NCI-H2196 (cell line): ENCODE data around the gene PCNX1.

Source experiments
- DNase-seq: peaks from one replicate; lab custom pipeline; 2025; ENCODE audit not compliant: unreplicated experiment; lab: John Stamatoyannopoulos, UW

The PCNX1 gene

DNA sequence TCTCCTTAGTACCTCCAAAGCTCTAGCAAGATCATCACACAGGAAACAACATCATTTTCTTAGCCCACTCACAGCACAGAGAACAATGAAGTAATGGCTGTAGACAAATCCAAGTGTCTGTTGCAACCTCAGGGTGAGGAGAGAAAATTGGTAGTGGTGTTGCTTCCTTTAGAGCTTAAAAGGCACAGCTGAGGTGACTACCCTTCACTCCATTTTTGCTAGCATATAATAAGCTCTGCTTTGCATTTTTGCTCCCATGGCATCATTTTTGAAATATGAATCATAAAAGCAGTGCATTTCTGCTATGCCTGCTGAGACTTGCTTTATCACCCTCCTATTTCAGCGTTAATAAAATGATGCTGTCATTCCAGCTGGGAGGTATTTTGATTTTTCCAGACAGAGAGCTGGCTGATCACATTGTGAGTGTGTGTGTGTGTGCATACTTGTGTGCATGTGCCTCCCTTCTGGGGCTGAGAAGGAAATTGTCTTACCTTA is 18.5 kb upstream of the PCNX1 start:
- no peak for DNase-seq

DNA sequence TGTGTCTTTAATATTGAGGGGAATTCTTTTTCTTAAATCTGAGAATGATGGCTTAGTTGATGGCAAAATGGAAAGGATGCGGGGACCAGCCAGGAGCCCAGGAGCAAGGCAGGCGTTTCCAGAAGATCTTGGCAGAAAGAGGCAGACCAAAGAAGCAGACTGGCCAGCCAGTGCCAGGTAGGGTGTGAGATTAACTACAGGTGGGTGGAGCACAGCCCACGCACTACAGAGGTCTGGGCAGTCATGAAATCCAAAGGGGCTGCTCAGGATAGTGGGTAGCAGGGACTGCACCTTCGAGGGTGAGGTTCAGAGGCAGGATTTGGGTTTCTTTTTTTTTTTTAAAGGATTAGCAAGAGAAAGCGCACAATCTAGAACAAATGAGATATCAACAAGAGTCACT is 17.7 kb upstream of the PCNX1 start:
- DNase-seq: no peak

DNA sequence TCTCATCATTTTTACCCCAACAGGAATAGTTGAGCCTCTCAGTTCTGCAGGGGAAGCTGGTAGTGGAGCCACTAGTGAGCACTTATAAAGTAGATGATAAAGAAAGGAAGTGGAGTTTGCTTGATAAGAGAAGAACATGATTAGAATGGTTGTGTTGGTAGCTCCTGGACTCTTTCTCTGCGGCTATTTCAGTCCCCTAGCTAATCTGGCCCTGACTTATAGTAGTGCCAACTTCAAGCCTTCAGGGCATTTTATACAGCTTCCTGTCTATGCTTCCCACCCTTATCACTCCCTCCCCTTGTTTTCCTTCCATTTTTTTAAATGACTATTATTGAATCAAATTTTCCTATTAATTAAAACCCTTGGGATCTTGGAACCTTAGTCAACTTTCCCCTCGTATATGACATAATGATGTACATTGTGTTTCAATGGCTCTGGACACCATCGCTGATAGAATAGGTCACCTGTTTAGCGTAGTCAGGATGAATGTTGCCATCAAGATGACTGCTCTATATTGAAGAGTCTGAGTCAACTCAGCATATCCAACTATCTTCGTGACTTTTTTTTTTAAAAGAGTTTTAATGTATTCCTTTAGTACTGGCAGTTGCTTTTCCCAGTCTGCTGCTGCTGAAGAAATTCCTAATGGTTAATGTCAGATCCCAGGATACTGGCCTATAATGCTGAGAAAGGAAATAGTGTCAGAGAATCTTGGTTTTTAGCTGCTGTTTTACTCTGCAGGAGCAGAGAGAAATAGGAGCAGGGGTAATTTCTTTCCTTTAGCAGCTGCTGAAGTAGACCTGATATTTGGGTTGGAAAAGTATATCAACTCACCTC is 16.2 kb upstream of the PCNX1 start:
- DNase-seq: no peak

DNA sequence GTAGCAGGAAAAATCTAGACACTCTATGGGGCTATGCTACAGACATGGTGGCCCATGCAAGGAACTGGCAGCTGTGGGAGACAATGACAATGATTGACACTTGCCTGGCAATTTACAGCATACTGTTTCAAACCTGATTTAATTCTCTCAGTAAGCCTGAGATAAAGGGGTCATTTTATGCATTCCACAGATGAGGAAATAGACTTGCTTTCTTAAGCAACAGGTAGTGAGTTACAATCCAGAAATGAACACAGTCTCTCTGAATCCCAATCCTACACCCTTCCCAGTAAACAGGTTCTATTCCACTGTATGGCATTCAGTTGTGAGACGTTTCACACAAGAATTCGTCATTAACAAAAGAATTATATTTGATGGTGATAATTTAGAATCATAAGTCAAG is 15.5 kb upstream of the PCNX1 start:
- DNase-seq: no peak

GRCh38 chr14:70893062-70893845 is 14.0 kb upstream of the PCNX1 start:
- no peak for DNase-seq

DNA sequence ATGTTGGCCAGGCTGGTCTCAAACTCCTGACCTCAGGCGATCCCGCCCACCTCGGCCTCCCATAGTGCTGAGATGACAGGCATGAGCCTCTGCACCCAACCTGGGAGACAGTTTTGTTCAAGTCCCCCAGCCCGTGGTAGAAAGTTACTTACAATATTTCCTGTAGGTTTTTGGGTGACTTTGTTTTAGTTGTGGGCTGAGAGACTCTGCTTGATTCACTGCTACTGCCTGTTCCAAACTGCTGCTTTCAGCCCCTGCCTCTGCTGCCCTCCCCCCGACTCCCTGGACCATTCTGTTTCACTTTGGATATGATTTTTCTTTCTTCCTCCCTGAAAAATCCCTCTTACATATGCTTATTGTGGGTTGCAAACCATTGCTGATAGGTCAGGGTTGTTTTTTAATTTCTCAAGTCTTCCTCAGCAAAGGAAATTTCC is 13.4 kb upstream of the PCNX1 start:
- no peak for DNase-seq

- no peak for DNase-seq
Observed at GRCh38 chr14:70894868-70895267, 12.4 kb upstream of the PCNX1 start.

DNA sequence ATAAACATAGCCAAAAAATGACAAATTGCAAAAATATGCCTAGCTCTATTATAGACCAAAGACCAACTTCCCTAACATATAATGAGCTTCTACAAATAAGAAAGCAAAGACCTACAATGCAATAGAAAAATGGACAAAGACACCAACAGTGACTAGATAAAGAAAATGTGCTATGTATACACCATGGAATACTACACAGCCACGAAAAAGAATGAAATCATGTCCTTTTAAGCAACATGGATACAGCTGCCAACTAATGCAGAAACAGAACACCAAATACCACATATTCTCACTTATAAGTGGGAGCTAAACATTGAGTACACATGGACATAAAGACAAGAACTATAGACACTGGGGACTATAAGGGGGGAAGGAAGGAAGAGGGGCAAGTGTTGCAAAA is 10.9 kb upstream of the PCNX1 start:
- DNase-seq: no peak

DNA sequence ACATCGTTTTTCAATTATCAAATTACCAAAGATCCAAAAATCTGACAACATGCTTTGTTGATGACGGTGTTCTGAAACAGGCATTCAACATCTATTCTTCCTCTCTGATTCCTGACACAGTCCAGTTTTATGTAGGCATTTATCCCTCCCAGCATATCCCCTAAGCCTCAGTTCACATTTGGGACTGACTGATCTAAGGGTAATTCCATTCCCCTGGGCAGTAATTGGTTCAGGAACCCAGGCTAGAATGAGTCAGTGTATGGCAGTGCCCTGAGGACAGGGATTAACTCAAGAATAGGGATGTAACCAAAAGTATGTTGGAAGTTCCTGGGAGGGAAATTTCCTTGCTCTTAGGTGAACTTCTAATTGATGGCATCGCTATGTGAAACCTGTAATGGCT is 10.3 kb upstream of the PCNX1 start:
- DNase-seq: no peak

DNA sequence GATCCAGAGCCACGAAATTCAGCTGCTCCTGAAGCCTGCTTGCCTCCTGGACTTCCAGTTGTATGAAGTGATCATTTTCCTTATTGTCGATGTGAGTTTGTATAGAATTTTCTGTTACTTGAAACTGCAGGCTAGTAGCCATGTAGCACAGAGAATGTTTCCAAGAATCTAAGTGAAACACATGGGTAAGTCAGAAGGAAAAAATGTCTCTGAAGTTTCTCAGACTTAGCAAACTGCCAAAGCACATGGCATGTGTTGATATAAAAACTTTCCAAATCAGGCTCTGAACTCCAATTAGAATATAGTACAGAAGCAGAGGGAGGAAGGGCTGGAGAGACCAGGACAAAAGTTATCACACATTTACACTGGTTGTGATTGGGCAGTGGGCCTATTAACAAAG is 9.8 kb upstream of the PCNX1 start:
- DNase-seq: no peak

GRCh38 chr14:70898111-70898745 is 9.0 kb upstream of the PCNX1 start:
- DNase-seq: no peak

DNA sequence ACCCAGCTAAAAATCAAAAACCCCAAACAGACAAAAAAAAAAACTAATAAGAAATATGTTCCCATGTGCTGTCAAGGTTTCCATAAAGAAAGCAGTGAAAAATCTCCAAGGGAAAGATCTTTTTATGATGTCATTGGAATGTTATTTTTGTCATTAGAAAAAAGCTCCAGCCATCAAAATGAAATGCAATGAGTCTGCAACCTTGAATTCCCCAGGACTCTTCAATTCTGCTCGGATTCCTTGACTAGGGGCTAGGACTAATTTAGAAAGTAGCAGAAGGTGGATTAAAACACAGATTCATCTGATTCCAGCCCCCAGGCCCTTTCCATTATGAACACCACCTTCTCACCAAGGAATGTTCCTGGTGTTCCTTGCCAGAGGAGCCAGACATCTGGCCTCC is 6.0 kb upstream of the PCNX1 start:
- DNase-seq: no peak

DNA sequence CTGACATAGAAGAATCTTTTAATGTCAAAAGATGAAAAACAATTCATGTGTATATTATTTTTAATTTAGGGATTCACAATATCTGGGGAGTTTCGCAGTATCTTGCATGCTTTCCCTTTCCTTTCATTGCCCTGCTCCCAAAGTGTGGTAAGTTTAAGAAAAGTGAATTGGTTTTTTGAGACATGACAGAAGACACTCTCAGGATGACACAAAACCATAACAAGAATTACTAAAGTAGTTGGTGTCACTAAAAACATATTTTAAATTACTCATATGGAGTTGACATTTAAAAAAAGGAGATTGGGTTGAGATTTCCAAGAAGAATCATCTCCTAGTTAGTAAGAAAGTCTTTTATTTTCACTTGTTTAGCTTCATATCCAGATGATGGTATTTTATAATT is 5.1 kb upstream of the PCNX1 start:
- no peak for DNase-seq

DNA sequence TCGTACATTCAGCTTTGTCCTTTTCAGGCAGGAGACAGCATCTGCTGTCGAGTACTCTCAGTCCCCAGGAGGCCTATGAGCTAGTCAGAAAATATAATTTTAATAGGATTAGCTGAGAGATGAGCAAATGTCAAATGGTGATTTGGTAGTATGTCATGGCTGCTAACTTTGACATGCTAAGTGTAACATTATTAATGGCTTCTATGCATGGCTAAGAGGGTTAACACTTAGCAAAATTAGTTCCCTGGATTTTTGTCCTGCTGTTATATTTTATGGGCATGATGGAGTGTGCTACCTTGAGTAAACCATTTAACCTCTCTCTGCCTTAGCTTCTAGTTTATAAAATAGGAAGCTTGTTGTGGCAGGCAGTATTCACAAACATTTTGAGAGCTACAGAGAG is 2.9 kb upstream of the PCNX1 start:
- DNase-seq: no peak

GRCh38 chr14:70905301-70905700 is 2.0 kb upstream of the PCNX1 start:
- DNase-seq: no peak

GRCh38 chr14:70906793-70907175 is 475 bp upstream of the PCNX1 start:
- DNase-seq: no peak

- DNase-seq: no peak
Observed at GRCh38 chr14:70907996-70908934, 1.0 kb downstream of the PCNX1 start.

GRCh38 chr14:70908935-70909641 is 1.8 kb downstream of the PCNX1 start:
- DNase-seq: no peak

- DNase-seq: no peak
Observed at GRCh38 chr14:70909733-70910614, 2.7 kb downstream of the PCNX1 start.
